ENCODE measurements around the gene PARD3.

- no peak for TF ChIP-seq POLR2A (IDR thresholded peaks at IDR 0.05)
- no peak for TF ChIP-seq CTCF (IDR thresholded peaks at IDR 0.05)
These were observed 621.0 kb downstream of the PARD3 start for GRCh38 chr10:34193931-34194626.
